ENCODE data around the gene CLDN4.
"Not testable (repeated sequence)": the region's sequence is repeated elsewhere in the genome, so short reads cannot be mapped to it uniquely, and the experiment has no call there.

The CLDN4 gene

GRCh38 chr7:73817121-73817520 is 13.7 kb upstream of the CLDN4 start:
- no peak overlapping the region for H3K4me3 ChIP-seq (ENCODE audit: low read depth, low read length)
- DNase-seq (ENCODE audit: low read depth) = no peak

DNA sequence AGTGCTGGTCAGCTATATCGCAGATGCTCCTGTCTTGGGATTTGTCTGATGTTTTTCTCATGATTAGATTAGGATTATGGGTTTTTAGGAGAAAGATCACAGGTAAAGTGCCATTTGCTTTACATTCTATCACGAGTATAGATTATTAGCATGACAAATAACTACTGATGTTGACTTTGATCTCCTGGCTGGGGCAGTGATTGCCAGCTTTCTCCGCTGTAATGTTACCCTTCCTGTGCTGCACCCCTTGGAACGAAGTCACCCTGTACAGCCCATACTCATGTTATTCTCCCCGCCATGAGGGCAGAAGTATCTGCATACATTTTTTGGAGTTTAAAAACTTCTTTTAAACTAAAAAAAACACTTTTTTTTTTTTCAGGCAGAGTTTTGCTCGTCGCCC is 10.8 kb upstream of the CLDN4 start:
- DNase-seq (ENCODE audit: low read depth) = no peak
- H3K4me3 ChIP-seq (ENCODE audit: low read depth, low read length) = no peak overlapping the region
- TF ChIP-seq, protein P1, sequence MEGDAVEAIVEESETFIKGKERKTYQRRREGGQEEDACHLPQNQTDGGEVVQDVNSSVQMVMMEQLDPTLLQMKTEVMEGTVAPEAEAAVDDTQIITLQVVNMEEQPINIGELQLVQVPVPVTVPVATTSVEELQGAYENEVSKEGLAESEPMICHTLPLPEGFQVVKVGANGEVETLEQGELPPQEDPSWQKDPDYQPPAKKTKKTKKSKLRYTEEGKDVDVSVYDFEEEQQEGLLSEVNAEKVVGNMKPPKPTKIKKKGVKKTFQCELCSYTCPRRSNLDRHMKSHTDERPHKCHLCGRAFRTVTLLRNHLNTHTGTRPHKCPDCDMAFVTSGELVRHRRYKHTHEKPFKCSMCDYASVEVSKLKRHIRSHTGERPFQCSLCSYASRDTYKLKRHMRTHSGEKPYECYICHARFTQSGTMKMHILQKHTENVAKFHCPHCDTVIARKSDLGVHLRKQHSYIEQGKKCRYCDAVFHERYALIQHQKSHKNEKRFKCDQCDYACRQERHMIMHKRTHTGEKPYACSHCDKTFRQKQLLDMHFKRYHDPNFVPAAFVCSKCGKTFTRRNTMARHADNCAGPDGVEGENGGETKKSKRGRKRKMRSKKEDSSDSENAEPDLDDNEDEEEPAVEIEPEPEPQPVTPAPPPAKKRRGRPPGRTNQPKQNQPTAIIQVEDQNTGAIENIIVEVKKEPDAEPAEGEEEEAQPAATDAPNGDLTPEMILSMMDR (conservative IDR thresholded peaks at IDR 0.05; ENCODE audit: low read depth, low read length) = no peak

More at GRCh38 chr7:73817121-73817520, 13.7 kb upstream of the CLDN4 start:
- TF ChIP-seq, protein P1 (conservative IDR thresholded peaks at IDR 0.05; ENCODE audit: low read depth, low read length) = no peak

DNA sequence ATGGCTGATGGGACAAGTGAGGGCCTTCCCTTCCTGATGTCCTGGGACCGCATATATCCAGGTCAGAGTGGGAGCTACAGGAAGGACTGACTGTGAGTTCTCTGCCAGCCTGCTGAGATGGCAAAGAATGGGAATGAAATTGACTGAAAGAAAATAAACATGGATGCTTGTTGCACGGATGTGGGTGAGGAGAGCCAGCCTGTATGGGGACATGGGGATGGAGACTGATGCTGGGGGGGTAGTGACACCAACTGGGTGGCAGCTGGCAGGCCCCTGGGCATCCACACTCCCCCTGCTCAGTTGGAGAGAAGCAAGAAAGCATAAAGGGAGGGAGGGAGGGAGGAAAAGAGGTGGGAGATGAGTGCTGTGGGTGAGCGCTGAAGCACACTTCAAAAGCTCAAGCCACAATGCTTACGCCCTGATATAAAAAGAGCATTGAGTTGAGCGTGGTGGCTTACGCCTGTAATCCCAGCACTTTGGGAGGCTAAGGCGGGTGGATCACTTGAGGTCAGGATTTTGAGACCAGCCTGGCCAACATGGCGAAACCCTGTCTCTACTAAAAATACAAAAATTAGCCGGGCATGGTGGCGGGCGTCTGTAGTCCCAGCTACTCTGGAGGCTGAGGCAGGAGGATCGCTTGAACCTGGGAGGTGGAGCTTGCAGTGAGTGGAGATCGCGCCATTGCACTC is 9.1 kb upstream of the CLDN4 start:
- H3K4me3 ChIP-seq (ENCODE audit: low read depth, low read length); DNase-seq (ENCODE audit: low read depth): not testable (repeated sequence)

DNA sequence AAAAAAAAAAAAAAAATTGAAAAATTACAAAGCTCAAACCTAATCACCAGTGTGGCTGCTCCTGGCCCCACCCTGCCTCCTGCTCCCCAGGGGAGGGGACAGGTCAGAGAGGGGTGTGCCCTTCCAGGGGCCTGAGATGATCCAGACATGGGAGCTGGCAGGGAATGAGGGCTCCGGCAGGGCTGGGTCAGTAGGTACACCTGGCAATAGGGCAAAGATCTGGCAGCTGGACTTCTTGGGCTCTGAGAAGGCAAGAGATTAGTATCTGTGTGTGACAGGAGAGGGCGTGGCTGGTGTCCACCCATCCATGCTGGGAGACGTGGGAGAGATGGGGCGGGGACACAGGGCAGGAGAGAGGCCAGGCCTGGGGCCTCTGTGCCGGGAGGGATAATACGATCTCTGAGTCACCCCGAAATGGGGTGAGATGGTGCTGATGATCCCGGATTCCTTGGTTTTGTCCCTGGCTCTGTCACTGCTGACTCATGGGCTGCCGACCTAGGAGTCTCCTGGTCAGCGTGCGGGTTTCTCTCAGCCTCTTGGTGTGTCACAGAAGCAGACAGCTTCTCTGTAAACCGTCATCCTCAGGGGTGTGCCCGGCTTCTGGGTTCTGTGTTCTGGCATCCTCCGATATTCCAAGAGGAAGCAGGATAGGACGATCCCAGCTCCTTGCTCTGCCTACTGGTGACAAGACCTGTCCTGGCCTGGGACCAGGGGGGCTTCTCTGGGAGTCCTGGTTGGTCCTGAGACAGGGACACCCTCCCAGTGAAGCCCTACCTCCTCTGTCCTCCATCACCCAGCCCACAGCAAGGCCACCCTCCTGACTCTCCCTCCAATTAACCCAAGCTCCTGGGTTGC is 8.2 kb upstream of the CLDN4 start:
- TF ChIP-seq, protein P1 (conservative IDR thresholded peaks at IDR 0.05; ENCODE audit: low read depth, low read length) = no peak
- DNase-seq (ENCODE audit: low read depth) = peak; percentile 60
- no peak overlapping the region for H3K4me3 ChIP-seq (ENCODE audit: low read depth, low read length)

GRCh38 chr7:73823257-73823656 is 7.5 kb upstream of the CLDN4 start:
- TF ChIP-seq, protein P1 (conservative IDR thresholded peaks at IDR 0.05; ENCODE audit: low read depth, low read length) = no peak
- DNase-seq (ENCODE audit: low read depth) = no peak
- no peak overlapping the region for H3K4me3 ChIP-seq (ENCODE audit: low read depth, low read length)

- TF ChIP-seq, protein P1 (conservative IDR thresholded peaks at IDR 0.05; ENCODE audit: low read depth, low read length) = no peak
- H3K4me3 ChIP-seq (ENCODE audit: low read depth, low read length) = no peak overlapping the region
- no peak for DNase-seq (ENCODE audit: low read depth)
These were observed 6.8 kb upstream of the CLDN4 start for GRCh38 chr7:73823873-73824592.

DNA sequence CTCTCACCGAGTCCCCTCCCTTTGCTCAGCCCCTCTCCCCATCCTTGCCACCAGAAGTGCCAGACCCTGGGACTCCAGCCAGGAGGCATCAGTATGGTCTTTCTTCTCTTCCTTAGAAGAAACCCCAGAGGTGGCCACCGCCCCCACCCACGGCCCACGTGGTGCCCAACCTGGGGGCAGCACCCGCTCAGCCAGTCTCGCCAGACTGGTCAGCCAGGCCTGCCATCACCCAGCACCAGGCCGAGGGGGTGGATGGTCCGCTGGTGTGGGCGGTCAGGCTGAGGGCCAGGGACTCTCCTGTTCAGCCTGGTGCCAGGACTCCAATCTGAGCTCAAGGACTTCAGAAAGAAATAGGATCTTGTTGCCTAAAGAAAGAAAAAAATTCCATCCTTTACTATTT is 5.8 kb upstream of the CLDN4 start:
- no peak for DNase-seq (ENCODE audit: low read depth)
- TF ChIP-seq, protein P1 (conservative IDR thresholded peaks at IDR 0.05; ENCODE audit: low read depth, low read length) = no peak
- H3K4me3 ChIP-seq (ENCODE audit: low read depth, low read length) = no peak overlapping the region
